Measurements from ENCODE around the gene HMGCR. TPM values are rescaled to one million over a fixed set of nuclear protein-coding genes. Genes with fewer than 3 reads are reported as not detected.

The HMGCR gene
- total and polyA plus RNA-seq, 2 of the 8 experiments (the other 6 are each of a cell fraction or from before 2014, with no cell fraction given), result 45.8 to 199 TPM

DNA sequence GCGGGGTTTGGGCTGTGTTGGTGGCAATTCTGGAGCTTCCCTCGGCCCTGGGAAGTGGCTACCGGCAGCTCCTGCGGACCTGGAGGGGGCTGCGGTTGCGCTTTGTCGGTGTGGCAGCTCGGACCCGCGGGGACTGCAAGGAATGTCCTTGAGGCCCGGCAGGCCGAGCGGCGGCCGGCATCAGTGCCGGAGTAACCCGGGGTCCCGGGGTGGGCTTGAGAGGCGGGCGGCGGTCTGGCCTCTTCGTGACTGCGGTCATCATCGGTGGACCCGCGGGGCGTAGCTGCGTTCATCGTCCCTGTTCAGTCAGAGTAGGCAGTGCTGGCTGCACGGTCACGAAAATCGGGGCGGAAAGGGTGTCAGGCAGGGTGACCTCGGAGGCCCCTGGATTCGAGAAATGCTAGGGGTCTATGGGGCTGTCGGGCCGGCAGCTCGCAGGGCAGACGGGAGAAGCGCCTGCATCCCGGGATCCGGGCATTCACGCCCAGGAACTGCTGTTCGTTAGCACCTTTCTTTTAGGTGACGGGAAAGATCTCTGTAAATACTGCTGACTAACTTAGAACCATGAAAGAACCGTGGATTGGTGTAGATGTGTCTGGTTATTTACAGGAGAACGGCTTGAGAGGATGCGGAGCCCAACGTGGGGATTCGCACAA, 474 bp downstream of the HMGCR start:
- H3K23ac ChIP-seq (ENCODE audit: insufficient read length), result no peak overlapping the region
- H2BK120ac ChIP-seq (replicated peaks; ENCODE audit: low read depth, low read length), result no peak overlapping the region
- H3K14ac ChIP-seq (ENCODE audit: insufficient read length), result no peak overlapping the region
- H3K4me2 ChIP-seq (ENCODE audit: insufficient read depth in 1 of 2, low read depth in 2 of 2, low read length in 2 of 2), result peak overlapping the region; percentile 72 to 73
- peaks cover 1 to 3% (median 2%) of the 10 kb centered on the region in 4 experiments; a peak in 4 of 7 replicates for H3K4me1 ChIP-seq (replicated peaks in 1 of 4; ENCODE audit: control insufficient read depth in 3 of 4, insufficient read depth in 4 of 4, low read length in 3 of 4)
- peaks cover 0 to 18% (median 4%) of the 10 kb centered on the region in 4 experiments; a peak in 5 of 8 replicates for H3K36me3 ChIP-seq (ENCODE audit: control insufficient read depth in 2 of 4, insufficient read depth in 4 of 4, low read length in 3 of 4)
- H3K9me3 ChIP-seq (ENCODE audit: insufficient read depth in 2 of 2, low read depth in 1 of 2, low read length in 1 of 2), result no peaks in the 10 kb centered on the region; a peak in 1 of 4 replicates
- peak overlapping the region; percentile 70 for H4K5ac ChIP-seq (ENCODE audit: insufficient read length, low read depth, low read length)
- H2AK5ac ChIP-seq (ENCODE audit: low read depth, low read length), result no peak overlapping the region
- H2BK12ac ChIP-seq (ENCODE audit: low read depth, low read length), result no peak overlapping the region; the same call in 1 of the 2 replicates
- no peak overlapping the region for H2AFZ ChIP-seq (ENCODE audit: low read length)
- no peak for DNase-seq (ENCODE audit: low read depth in 1 of 2, low spot score in 2 of 2)
- FAIRE-seq, result no peak
- no peak overlapping the region for H2BK15ac ChIP-seq (ENCODE audit: low read length)
- H3K27ac ChIP-seq (ENCODE audit: low read depth, low read length), result peak overlapping the region; percentile 75
- H3K18ac ChIP-seq (ENCODE audit: extremely low read depth, low read length), result no peak overlapping the region
- no peaks in the 10 kb centered on the region for H3K27me3 ChIP-seq (replicated peaks in 1 of 4; ENCODE audit: control insufficient read depth in 3 of 4, extremely low read depth in 1 of 4, insufficient read depth in 3 of 4, low read length in 3 of 4)
- H2BK5ac ChIP-seq (ENCODE audit: low read depth, low read length), result peak overlapping the region; percentile 76
- peaks cover 42 to 53% of the 10 kb centered on the region in 2 experiments for H3K79me2 ChIP-seq (ENCODE audit: control insufficient read depth in 1 of 2, insufficient read depth in 2 of 2, low read length in 2 of 2)
- WGBS, 2 experiments (ENCODE audit: extremely low coverage in 1 of 2, insufficient coverage in 1 of 2, insufficient read length in 1 of 2, insufficient replicate concordance in 2 of 2, low coverage in 1 of 2, low lambda C conversion rate in 2 of 2, missing lambda C conversion rate in 1 of 2), result 1% methylated on average over 33 of the region's 50 CpGs; no CpG with 5 or more reads in 1 of the 2 experiments
- H3K56ac ChIP-seq (replicated peaks; ENCODE audit: insufficient read length, low read depth, low read length), result peak overlapping the region; percentile 70
- ChIA-PET POLR2A (ENCODE audit: partially characterized antibody) (interaction anchor here (1.1 to 1.9 kb wide), 7 partner anchors 14 to 282 kb away, joined by 3 to 14 read pairs (median 5); partner anchors contain the start of gene ANKRD31), CTCF (ENCODE audit: partially characterized antibody) (interaction anchor here (0.6 to 1.6 kb wide), 15 partner anchors 9 to 411 kb away, joined by 3 to 11 read pairs (median 4); partner anchors contain the start of gene ANKRD31)
- peak overlapping the region; percentile 42 for H3K4ac ChIP-seq (replicated peaks; ENCODE audit: insufficient read length, low read depth, low read length)
- peak overlapping the region; percentile 84 to 96 (median 90) for H3K4me3 ChIP-seq (ENCODE audit: extremely low read depth in 1 of 4, insufficient read depth in 2 of 4, low read depth in 3 of 4, low read length in 4 of 4)
- peak overlapping the region; percentile 86; the same call in 1 of the 2 replicates for H4K8ac ChIP-seq (ENCODE audit: extremely low read depth, insufficient read depth, low read length)
- H3K79me1 ChIP-seq (ENCODE audit: low read depth, low read length), result no peaks in the 10 kb centered on the region
- H2BK20ac ChIP-seq (ENCODE audit: low read length), result no peak overlapping the region
- peak overlapping the region; percentile 46 for H4K91ac ChIP-seq (replicated peaks; ENCODE audit: insufficient read length, low read length)
- peaks cover 4% of the 10 kb centered on the region for H3K23me2 ChIP-seq (ENCODE audit: low read depth, low read length)
- H4K20me1 ChIP-seq (replicated peaks in 1 of 2; ENCODE audit: control insufficient read depth in 1 of 2, insufficient read depth in 2 of 2, low read length in 2 of 2), result peaks cover 17 to 20% of the 10 kb centered on the region in 2 experiments
- peak overlapping the region; percentile 45 to 78 (median 74) for H3K9ac ChIP-seq (replicated peaks in 1 of 4; ENCODE audit: extremely low read depth in 1 of 4, low read depth in 3 of 4, low read length in 3 of 4)
- 0 out of 4 replicates have a peak, but pooled peaks of 1 of the 2 experiments have one; percentile 7 for TF ChIP-seq SIN3A (conservative IDR thresholded peaks at IDR 0.05 in 1 of 2, IDR thresholded peaks at IDR 0.05 in 1 of 2; ENCODE audit: low read depth in 1 of 2, low read length in 2 of 2)
- no peak for TF ChIP-seq USF2 (IDR thresholded peaks at IDR 0.05; ENCODE audit: low read length)
- no peak for TF ChIP-seq CEBPB (IDR thresholded peaks at IDR 0.05; ENCODE audit: low read depth, low read length)
- no peak for TF ChIP-seq CHD2 (IDR thresholded peaks at IDR 0.05; ENCODE audit: low read length)
- TF ChIP-seq JUN (IDR thresholded peaks at IDR 0.05; ENCODE audit: low read depth, low read length), result no peak
- TF ChIP-seq SP4 (IDR thresholded peaks at IDR 0.05; ENCODE audit: low read length), result no peak
- no peak for TF ChIP-seq CREB1 (IDR thresholded peaks at IDR 0.05)
- TF ChIP-seq CHD1 (IDR thresholded peaks at IDR 0.05; ENCODE audit: low read depth, low read length), result no peak
- TF ChIP-seq HDAC6 (IDR thresholded peaks at IDR 0.05; ENCODE audit: low read depth, low read length), result no peak
- no peak for TF ChIP-seq HDAC2 (IDR thresholded peaks at IDR 0.05; ENCODE audit: borderline replicate concordance in 1 of 2, low read depth in 2 of 2, low read length in 2 of 2)
- TF ChIP-seq TAF7 (optimal IDR thresholded peaks at IDR 0.05; ENCODE audit: borderline replicate concordance, low read depth, low read length), result no peak
